ENCODE data around the gene MMP1. TPM values are rescaled to one million over a fixed set of nuclear protein-coding genes. Genes with fewer than 3 reads are reported as not detected.

Gene MMP1
- polyA plus RNA-seq, 1 experiment, result 233 TPM

DNA sequence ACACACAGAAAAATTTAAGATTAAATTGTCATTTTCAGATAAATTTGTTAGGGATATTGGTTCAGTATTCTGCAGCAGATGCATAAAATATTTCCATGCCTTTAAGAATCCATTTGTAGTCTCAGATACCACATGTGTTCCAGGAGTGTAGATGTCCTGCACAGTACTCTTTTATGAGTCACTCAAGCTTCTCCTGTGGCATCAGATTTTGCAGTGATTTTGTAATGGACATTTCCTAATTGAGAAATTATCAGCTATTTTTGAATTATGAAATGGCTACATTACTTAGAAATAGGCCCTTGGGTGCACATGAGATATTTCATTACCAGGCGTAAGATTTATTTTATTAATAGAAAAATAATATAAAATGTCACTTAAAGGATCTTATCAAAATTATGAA, 26.6 kb upstream of the MMP1 start:
- ChIA-PET POLR2A (no interaction called here), CTCF (interaction anchor here (1.1 to 2.5 kb wide), 3 partner anchors 14 to 117 kb away, joined by 3 to 5 read pairs (median 4); no protein-coding TSS in a partner anchor)
- Histone ChIP-seq H3K27me3 (ENCODE audit: control insufficient read depth, insufficient read depth, low read length) (peaks cover 5% of the 10 kb centered on the region; the same call in 1 of the 2 replicates), H3K36me3 (ENCODE audit: control insufficient read depth, insufficient read depth, low read length) (no peaks in the 10 kb centered on the region), H3K4me3 (ENCODE audit: low read depth, low read length) (no peak overlapping the region)
- no peak for DNase-seq (ENCODE audit: low read depth)
- no peak for TF ChIP-seq CTCF (IDR thresholded peaks at IDR 0.05; ENCODE audit: insufficient read depth, low read depth, low read length)

GRCh38 chr11:102819491-102819890, 21.5 kb upstream of the MMP1 start:
- H3K27me3 ChIP-seq (ENCODE audit: control insufficient read depth, insufficient read depth, low read length), result peaks cover 6% of the 10 kb centered on the region; the same call in 1 of the 2 replicates
- H3K36me3 ChIP-seq (ENCODE audit: control insufficient read depth, insufficient read depth, low read length), result no peaks in the 10 kb centered on the region
- no peak for DNase-seq (ENCODE audit: low read depth)
- no peak for TF ChIP-seq CTCF (IDR thresholded peaks at IDR 0.05; ENCODE audit: insufficient read depth, low read depth, low read length)
- ChIA-PET POLR2A (no interaction called here), CTCF (interaction anchor here (0.8 to 0.9 kb wide), 2 partner anchors 12 to 85 kb away, joined by 3 read pairs; no protein-coding TSS in a partner anchor)
- no peak overlapping the region for H3K4me3 ChIP-seq (ENCODE audit: low read depth, low read length)

DNA sequence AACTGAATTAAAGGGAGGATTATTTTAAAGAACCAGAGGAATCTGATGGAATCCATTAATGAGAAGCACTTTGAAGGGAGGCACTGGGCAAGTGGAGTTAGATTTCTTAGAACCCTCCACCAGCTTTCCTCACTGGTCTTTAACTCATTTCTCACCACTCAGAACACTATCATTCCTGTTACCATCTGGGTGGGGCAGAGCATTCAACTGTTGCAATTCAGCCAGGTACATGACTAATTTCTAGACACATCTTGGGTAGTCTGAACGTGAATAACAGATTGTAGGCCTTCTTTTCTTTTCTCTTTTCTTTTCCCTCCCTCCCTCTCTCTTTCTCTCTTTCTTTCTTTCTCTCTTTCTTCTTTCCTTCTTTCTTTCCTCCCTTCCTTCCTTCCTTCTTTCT, 15.5 kb upstream of the MMP1 start:
- ChIA-PET CTCF (interaction anchor here (1.0 kb wide), 1 partner anchor 118 kb away, joined by 3 read pairs; no protein-coding TSS in a partner anchor), POLR2A (no interaction called here)
- Histone ChIP-seq H3K36me3 (ENCODE audit: control insufficient read depth, insufficient read depth, low read length) (no peaks in the 10 kb centered on the region), H3K27me3 (ENCODE audit: control insufficient read depth, insufficient read depth, low read length) (no peaks in the 10 kb centered on the region), H3K4me3 (ENCODE audit: low read depth, low read length) (no peak overlapping the region)
- no peak for DNase-seq (ENCODE audit: low read depth)
- no peak for TF ChIP-seq CTCF (IDR thresholded peaks at IDR 0.05; ENCODE audit: insufficient read depth, low read depth, low read length)

GRCh38 chr11:102812188-102812587, 14.2 kb upstream of the MMP1 start:
- TF ChIP-seq CTCF (IDR thresholded peaks at IDR 0.05; ENCODE audit: insufficient read depth, low read depth, low read length), result no peak
- POLR2A ChIA-PET, result no interaction called here
- H3K27me3 ChIP-seq (ENCODE audit: control insufficient read depth, insufficient read depth, low read length), result no peaks in the 10 kb centered on the region
- no peak overlapping the region for H3K4me3 ChIP-seq (ENCODE audit: low read depth, low read length)
- no peak for DNase-seq (ENCODE audit: low read depth)
- CTCF ChIA-PET, result interaction anchor here (0.6 to 1.1 kb wide), 4 partner anchors 11 to 584 kb away, joined by 3 read pairs; no protein-coding TSS in a partner anchor
- no peaks in the 10 kb centered on the region for H3K36me3 ChIP-seq (ENCODE audit: control insufficient read depth, insufficient read depth, low read length)

- CTCF ChIA-PET, result interaction anchor here (0.7 to 2.6 kb wide), 15 partner anchors 12 to 289 kb away, joined by 3 to 25 read pairs (median 4); partner anchors contain the start of gene MMP1
- POLR2A ChIA-PET, result no interaction called here
- no peak overlapping the region for H3K4me3 ChIP-seq (ENCODE audit: low read depth, low read length)
- DNase-seq (ENCODE audit: low read depth), result no peak
- H3K27me3 ChIP-seq (ENCODE audit: control insufficient read depth, insufficient read depth, low read length), result no peaks in the 10 kb centered on the region
- H3K36me3 ChIP-seq (ENCODE audit: control insufficient read depth, insufficient read depth, low read length), result no peaks in the 10 kb centered on the region
- peak; percentile 70 for TF ChIP-seq CTCF (IDR thresholded peaks at IDR 0.05; ENCODE audit: insufficient read depth, low read depth, low read length)
These were observed 13.1 kb upstream of the MMP1 start for GRCh38 chr11:102810950-102811660.

All from BJ (cell line).